NCI-H1694 treated with DMSO at 0.1 percent for 48 hours (cell line): ENCODE data around the gene PPARG.
"Not testable (repeated sequence)": the region's sequence is repeated elsewhere in the genome, so short reads cannot be mapped to it uniquely, and the experiment has no call there.

Source experiments
- DNase-seq: peaks from one replicate; lab custom pipeline; 2025; lab: John Stamatoyannopoulos, UW

PPARG gene

GRCh38 chr3:12381199-12381598 lies 92.3 kb downstream of the PPARG start:
- DNase-seq, result no peak

DNA sequence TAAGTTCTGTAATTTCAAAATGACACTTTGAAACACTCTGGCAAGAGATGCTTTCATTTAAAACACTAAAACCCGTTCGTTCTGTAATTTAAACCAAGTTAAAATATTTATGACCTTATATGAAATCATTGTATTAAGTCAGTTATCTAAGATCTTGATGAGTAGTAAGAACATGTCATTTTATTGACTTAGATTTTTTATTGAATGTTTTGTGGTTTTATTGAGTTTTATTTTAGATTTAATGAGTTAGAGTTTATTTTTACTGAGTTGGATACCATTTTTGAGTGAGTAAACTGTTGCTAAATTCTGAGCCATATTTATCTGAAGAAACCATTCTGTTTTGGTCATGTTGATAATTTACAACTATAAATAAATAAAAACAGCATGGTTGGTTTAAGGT lies 94.3 kb downstream of the PPARG start:
- no peak for DNase-seq

GRCh38 chr3:12384451-12385233 lies 95.8 kb downstream of the PPARG start:
- DNase-seq, result no peak

- DNase-seq, result not testable (repeated sequence)
Observed at GRCh38 chr3:12386514-12387291, 97.8 kb downstream of the PPARG start.

DNA sequence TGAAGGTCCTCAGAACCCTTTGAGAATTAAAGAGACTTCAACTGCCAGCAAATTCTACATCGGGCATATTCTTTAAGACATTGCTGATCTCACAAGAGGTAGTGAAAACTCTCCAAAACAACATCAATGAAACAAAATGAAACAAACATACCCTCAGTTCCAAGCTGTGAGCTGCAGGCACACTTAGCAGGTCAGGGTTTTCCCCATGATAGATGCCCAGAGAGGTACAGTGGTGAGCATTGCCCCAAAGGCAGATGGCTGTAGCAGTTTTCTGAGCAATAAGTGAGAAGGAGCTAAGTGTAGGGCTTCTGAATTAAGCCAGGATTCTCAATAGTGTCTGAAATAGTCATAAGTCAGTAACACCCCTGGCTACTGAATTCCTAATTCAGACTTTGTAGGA lies 99.3 kb downstream of the PPARG start:
- DNase-seq, result no peak

DNA sequence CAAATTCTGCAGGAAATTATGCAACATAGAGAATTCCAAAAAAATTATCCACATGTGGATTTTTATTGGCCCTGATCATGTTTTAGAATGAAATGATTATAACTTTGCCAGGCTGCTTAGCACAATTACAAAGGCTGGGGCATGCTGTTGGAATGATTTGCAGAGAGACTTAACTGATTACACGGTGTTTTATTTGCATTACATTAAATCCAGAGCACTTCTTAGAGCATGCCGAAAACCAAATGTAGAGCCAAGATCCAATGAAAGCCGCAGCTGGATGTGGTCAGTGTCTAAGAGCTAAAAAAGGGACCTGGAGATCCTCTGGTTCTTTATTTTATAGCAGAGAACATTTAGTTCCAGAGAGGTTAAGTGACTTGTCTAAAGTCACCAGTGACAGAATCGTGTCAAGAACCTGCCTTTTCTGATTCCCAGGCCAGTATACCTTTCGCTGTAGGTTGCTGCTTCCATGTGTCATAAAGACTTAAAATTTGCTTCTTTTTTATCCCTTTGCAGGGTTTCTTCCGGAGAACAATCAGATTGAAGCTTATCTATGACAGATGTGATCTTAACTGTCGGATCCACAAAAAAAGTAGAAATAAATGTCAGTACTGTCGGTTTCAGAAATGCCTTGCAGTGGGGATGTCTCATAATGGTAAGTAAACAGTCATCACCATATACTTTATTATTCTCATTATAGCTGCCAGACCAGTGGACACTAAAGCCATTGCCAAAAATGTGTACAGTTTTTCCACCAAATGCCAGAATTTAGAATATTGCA lies 103.4 kb downstream of the PPARG start:
- DNase-seq, result no peak

- no peak for DNase-seq
Observed at GRCh38 chr3:12393894-12394293, 105.0 kb downstream of the PPARG start.

DNA sequence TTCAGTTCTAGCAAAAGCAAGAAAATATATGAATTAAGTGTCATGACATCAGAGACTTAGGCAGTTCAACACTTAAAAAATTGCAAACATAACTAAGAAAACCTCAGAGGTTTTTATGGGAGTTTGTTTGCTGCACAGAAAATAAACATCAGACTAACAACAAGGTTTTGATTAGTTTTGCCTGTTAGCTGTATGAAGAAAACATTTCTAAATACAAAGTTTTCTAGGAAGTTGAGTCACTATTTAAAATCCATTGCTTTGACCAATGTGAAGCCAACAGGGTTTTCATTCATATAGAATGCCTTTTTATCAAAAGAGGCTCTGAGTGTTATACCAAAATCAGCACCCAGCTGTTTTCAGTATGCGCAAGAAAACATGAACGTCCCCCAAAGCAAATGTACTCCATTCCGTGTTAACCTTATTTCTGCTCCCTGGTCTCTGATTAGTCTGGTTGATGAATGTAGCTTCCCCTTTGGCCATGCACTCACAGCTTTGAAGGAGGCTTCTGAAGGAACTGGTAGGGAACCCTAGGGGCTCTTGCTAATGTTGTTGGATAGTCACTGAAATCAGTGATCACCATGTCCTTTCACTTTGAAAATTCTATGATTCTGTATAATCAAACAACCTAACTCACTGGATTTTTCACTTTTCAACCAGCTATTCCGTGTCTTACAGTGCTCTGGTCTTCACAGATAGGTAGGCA lies 105.8 kb downstream of the PPARG start:
- DNase-seq, result no peak

GRCh38 chr3:12395349-12396012 lies 106.6 kb downstream of the PPARG start:
- no peak for DNase-seq

- DNase-seq, result no peak
Observed at GRCh38 chr3:12396471-12396870, 107.6 kb downstream of the PPARG start.

GRCh38 chr3:12399226-12399625 lies 110.4 kb downstream of the PPARG start:
- no peak for DNase-seq

- no peak for DNase-seq
Observed at GRCh38 chr3:12400616-12401194, 111.8 kb downstream of the PPARG start.

- no peak for DNase-seq
Observed at GRCh38 chr3:12401208-12401607, 112.3 kb downstream of the PPARG start.

GRCh38 chr3:12405432-12406272 lies 116.8 kb downstream of the PPARG start:
- no peak for DNase-seq

DNA sequence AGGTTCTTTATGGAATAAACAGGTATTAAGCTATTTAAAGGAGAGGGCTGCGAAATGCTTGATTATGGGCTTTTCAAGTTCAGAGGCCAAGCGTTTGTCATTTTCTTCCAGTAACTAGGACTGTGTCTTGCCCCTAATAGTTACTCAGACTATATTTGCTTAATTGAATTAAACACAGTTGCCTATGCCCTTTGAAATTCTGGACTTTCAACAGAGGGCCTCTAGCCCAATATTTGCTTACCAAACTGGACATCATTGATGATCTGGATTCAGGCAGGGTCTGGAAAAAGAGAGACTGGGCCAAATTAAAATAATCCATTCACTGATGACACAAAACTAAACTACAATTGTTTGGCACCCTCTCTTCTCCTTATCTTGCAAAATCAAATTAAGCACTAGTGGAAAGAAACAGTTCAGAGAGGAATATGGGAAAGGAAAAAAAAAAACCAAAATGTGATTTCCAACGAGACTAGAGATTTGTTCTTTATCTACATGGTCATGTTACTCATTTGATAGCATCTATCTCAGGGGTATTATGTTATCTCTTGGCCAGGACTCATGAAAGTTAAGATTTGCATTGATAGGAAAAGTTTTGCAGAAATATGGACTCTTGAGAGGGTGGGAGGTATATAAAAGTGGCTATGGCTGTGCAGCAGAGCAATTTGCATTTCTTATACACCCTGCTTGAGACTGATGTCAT lies 120.3 kb downstream of the PPARG start:
- DNase-seq, result no peak

DNA sequence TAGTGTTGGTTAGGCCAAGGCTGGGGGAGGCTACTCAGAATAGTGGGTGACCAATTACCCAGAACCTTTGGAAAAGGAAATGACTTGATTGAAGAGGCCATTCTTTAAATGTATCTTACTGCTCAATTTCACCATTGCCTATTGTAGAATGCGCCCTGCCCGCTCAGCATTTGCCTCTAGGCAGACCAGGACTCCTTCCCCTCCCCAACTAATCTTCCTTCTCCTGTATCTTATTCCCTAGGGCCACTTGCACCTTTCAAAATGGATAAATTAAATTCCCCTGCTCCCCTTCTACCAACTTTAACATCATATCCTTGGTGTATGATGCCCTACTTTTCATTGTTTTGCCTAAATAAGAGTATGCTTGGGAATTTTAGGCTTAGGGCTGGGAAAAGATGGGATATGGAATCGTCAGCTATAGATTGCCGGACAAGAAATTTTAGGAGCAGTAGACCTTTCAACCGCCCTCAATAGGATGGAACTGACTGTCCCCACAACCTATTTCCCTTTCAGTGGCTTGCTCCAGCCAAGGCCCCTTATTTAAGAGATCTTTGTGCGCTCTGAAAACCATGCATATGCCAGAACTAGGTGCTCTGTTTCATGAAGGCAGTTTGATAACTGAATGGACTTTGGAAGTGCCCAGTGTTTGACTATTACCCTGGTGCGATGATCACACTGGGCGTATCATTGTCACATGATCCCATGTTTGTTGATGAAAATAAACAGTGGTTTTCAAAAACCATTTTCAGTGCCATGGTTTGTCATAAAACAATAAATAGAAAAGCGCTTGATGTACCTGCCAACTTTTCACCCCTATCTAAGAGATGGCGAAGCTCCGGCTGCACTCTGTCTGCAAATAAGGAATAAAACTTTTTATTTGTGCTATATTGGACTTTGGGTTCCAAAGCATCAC lies 121.1 kb downstream of the PPARG start:
- no peak for DNase-seq

GRCh38 chr3:12413721-12414255 lies 124.9 kb downstream of the PPARG start:
- no peak for DNase-seq

- no peak for DNase-seq
Observed at GRCh38 chr3:12415014-12415680, 126.3 kb downstream of the PPARG start.
